ENCODE results near the gene ACAD11.
"Not testable (repeated sequence)": the region's sequence is repeated elsewhere in the genome, so short reads cannot be mapped to it uniquely, and the experiment has no call there.

The ACAD11 gene

GRCh38 chr3:132598181-132598580 is 61.4 kb downstream of the ACAD11 start:
- DNase-seq (ENCODE audit: low read depth), result no peak

DNA sequence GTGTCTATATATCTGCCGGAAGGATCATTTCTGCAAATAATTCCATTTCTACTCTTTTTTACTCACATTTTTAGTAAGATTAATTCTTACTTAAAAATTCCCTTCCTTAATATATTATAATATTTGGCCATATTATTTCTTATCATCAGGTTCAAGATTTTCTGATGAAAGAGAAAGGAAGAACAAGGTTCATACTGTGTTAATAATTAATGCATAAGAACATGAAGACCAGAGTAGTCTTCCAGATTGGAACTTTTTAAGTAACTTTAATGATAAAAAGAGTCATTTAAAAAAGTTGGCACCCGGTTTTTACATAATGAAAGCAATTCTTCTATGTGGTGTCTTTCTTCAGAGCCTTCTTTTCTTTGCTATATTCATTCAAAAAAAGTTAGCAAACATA is 61.9 kb downstream of the ACAD11 start:
- no peak for DNase-seq (ENCODE audit: low read depth)

- DNase-seq (ENCODE audit: low read depth), result no peak
Observed at GRCh38 chr3:132596816-132597433, 62.7 kb downstream of the ACAD11 start, which contains the start of gene ACKR4. ACKR4 (plus strand) TSS chr3:132597270; CDS start chr3:132600398, 3,128 bp downstream.

- no peak for DNase-seq (ENCODE audit: low read depth)
Observed at GRCh38 chr3:132596326-132596725, 63.3 kb downstream of the ACAD11 start.

- DNase-seq (ENCODE audit: low read depth), result no peak
Observed at GRCh38 chr3:132595014-132595413, 64.6 kb downstream of the ACAD11 start.

DNA sequence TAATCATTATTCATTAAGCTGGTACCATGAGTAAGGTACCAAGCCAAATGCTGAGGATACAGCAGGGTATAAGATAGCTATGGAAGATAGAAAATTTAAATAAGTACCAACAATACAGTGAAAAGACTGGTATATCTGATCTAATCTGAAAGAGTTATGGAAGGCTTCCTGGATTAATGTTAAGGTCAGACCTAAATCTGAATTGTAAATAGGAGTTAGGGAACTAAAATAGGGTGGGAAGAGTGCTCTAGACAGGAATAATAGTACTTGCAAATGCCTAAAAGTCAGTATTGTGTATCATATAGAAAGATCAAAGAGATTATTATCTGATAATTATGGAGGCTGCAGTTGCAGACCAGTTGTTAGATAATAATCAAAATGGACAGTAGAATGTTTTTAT is 65.1 kb downstream of the ACAD11 start:
- DNase-seq (ENCODE audit: low read depth), result no peak

DNA sequence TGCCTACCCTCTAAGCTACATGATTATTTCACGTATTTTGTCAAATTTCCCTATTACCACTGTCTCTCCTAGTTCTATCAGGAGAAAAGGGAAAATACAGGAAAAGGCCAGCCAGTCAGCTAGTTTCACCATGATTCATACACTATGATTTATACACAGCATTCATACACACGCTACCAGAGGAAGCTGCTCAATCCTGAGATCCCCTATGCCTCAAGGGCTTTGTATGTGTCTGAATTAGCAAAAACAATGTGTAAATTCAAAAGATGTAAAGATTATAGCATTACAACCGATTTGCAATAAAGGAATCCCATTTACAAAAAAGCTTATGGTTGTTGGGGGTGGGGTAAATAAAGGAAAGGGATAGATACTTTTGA is 65.7 kb downstream of the ACAD11 start:
- DNase-seq (ENCODE audit: low read depth), result no peak

DNA sequence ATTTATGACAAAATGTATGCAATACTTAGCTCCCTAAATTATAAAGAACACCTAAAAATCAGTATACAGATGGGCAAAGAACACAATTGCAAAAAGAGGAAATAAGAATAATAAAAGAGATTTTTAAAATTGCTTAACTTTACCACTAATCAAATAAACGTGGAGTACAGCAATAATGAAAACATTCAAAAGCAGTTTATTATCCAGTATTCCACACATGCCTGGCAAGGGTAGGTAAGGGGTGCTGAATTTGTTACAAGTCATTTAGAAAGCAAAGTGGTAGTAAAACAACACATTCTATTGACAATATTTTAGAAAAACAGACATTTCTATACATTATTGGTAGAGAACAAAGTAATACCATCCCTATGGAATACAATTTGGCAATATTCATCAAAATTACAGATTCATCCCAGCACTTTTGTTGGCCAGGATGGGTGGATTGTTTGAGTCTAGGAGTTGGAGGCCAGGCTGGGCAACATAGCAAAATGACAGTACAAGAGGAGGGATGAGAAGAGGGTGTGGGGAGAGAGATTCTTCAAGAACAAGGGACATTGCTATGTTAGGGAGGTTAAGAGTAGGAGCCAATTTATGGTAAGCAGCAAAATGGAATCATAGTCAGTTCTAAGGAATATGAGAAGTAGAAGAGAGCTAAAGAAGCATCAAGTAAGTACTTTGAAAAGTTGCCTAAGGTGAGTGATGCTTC is 66.2 kb downstream of the ACAD11 start:
- DNase-seq (ENCODE audit: low read depth), result no peak

DNA sequence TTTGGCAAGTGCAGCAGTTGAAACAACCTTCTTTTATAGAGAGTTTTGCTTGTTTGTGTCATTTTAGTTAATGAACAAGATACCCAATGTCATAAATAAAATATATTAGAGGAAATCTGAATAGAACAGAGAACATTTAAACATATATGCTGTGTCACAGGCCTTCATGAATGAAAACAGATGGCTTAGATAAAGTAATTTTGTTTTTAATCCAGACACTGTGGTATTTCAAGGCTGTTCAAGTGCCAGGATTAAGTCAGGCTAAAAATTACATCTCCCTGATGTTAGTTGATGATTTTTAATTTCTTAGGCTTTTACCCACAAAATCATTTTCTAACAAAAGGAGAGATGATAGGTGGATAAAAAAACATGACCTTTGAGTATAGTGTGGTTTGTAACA is 67.4 kb downstream of the ACAD11 start:
- no peak for DNase-seq (ENCODE audit: low read depth)

DNA sequence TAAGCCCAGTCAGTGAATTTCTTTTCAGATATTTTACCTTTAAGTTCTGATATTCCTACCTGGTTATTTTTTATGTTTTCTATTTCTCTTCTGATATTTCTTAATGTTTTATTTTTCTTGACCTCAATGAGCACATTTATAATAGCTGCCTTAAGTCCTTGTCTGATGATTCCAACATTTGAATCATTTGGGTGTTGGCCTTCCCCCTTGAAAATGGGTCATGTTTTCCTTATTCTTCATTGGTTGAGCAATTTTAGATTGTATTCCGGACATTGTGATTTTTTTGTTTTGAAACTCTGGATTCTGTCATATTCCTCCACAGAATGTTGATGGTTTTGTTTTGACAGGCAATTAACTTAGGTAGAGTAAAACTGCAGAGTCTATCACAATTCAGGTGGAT is 72.2 kb downstream of the ACAD11 start:
- no peak for DNase-seq (ENCODE audit: low read depth)

- DNase-seq (ENCODE audit: low read depth), result peak; percentile 57
Observed at GRCh38 chr3:132573797-132574211, 85.8 kb downstream of the ACAD11 start.

DNA sequence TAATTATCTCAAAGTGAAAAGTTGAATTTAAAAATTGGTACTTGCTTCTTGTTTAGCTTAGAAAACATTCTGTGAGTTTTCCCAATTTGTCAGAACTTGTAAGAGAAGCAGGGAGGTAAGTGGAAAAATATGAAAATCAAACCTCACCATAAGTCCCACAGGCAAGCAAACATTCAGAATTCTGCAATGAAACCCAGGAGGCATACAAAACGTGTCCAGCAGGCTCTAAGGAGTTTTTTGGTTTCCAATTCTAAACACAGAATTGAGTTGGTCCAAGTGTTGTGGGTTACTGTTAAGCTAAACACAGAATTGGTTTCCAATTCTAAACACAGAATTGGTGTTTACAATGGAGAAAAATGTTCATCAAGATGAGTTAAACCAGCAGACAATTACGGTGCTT is 89.6 kb downstream of the ACAD11 start:
- no peak for DNase-seq (ENCODE audit: low read depth)

GRCh38 chr3:132569580-132569979 is 90.0 kb downstream of the ACAD11 start:
- DNase-seq (ENCODE audit: low read depth), result no peak

DNA sequence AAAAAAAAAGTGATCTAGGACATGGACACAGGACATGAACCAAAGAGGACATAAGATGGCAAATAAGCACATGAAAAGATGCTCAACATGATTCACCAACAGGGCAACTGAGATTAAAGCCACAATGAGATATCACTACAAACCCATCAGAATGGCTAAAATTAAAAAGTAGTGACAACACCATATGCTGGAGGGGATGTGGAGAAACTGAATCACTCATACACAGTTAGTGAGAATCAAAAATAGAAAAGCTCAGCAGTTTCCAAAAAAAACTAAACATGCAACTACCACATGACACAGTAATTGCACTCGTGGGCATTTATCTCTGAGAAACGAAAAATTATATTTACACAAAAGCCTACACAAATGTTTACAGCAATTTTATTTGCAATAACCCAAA is 90.5 kb downstream of the ACAD11 start:
- DNase-seq (ENCODE audit: low read depth), result no peak

GRCh38 chr3:132568422-132568821 is 91.2 kb downstream of the ACAD11 start:
- no peak for DNase-seq (ENCODE audit: low read depth)

- DNase-seq (ENCODE audit: low read depth), result no peak
Observed at GRCh38 chr3:132564070-132564465, 95.5 kb downstream of the ACAD11 start.

- no peak for DNase-seq (ENCODE audit: low read depth)
Observed at GRCh38 chr3:132563420-132564069, 96.1 kb downstream of the ACAD11 start.

DNA sequence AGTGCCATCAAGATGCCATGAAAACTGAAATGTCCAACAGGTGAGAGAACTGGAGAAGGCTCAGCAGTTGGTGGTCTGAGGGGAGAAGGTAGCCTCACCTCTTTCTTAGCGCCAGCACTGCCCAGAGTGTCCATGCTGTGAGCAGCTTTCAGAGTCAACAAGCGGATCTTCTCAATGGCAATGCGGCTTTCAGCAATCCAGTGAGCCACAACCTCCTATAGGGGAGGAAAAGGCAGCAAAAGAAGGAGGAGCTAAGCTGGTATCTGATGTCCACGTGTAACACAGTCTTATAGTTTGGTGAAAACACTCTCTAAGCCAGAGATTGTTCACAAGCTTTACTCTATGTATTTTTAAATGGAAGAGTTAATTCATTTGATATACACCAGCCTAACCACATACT is 98.6 kb downstream of the ACAD11 start:
- no peak for DNase-seq (ENCODE audit: low read depth)

DNA sequence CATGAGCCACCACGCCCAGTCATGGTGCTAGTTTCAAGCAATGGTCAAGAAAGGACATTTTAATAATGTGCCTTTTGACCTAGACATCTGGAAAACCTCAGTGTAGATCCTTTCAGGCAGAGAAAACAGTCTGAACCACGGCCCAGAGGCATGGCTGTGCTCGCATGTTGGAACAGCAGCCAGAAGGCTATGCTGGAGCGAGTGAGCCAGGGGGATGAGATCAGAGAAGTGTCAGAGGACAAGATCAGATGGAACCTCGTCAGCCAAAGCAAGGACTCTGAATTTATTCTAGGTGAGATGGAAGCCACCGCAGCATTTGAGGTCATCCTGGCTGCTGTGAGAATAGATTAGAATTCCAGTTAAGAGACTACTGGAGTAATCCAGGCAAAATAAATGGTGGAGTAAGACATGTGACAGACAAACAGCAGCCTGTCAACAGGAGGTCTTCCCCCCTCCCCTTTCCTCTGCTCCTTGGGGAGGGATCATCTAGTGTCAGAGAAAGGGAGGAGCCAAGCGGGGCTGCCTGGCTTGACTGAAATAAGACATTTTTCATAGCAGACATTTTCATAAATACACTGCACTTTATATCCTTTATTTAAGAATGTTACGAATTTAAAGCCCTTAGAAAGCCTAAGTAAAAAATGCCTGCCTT is 103.0 kb downstream of the ACAD11 start:
- no peak for DNase-seq (ENCODE audit: low read depth)

DNA sequence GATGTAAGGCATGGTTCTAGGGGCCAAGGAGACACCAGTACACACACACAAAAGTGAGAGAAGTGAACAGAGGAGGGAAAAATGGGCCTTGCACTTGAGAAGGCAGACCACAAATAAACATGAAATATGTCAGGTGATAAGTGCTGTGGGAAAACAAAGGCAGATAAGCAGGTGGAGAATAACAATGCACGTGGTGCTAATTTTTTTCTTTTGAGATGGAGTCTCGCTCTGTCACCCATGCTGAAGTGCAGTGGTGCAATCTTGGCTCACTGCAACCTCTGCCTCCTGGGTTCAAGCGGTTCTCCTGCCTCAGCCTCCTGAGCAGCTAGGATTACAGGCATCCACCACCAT is 103.6 kb downstream of the ACAD11 start:
- DNase-seq (ENCODE audit: low read depth), result not testable (repeated sequence)

GRCh38 chr3:132555306-132556035 is 104.1 kb downstream of the ACAD11 start:
- DNase-seq (ENCODE audit: low read depth), result no peak

DNA sequence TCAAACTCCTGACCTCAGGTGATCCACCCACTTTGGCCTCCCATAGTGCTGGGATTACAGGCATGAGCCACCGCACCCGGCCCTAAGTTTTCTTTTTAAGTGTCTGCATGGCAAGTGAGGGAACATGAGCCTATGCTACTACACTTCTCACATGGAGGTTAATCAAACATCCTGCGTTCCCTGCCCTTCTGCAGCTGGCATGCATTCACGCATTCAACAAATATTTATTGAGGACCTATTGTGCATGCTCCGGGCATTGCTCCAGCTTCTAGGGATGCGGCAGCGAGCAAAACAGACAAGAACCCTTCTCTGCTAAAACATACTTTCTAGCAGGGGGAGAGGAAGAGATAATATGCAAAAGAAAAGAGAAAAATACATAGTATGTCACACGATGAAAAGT is 105.2 kb downstream of the ACAD11 start:
- DNase-seq (ENCODE audit: low read depth), result no peak
